A375 (cell line): ENCODE results near the gene AQP10. TPM values are rescaled to one million over a fixed set of nuclear protein-coding genes. Genes with fewer than 3 reads are reported as not detected.

Experiments used
- small RNA-seq: library from RNA; depleted of rRNA; stranded (forward); fragments of <200 nt; gene quantifications from one replicate; pipeline ENCODE3, GENCODE V24; 2014
- total RNA-seq: library from RNA; depleted of rRNA; stranded (reverse); fragments of >200 nt; shearing (Covaris generic); gene quantifications from 2 replicates; pipeline ENCODE4 v1.2.3, GENCODE V29; 2014; rRNA removed

Gene AQP10
- not detected in 2 replicates for total RNA-seq

GRCh38 chr1:154320882-154321608 lies at the start of gene AQP10:
Gene AQP10 (plus strand): TSS chr1:154321093. CDS start chr1:154321156, 63 bp downstream.

GRCh38 chr1:154272217-154272998 lies 48.5 kb upstream of the AQP10 start, which contains the start of gene HAX1:
Gene HAX1 (plus strand): TSS chr1:154272629. CDS start chr1:154272724, 95 bp downstream.

GRCh38 chr1:154324669-154325582 lies 4.0 kb downstream of the AQP10 start, which contains the start of gene ATP8B2:
Gene ATP8B2 (plus strand): TSS chr1:154325525. CDS start chr1:154328142, 2,617 bp downstream.

Small RNA genes lying within 50 kb of the gene (small RNA-seq; reads per million reads assigned to genes)
- 0.54 reads per million, percentile 29 among the genes with 10 or more reads in this experiment for gene RF00273
- gene RNU6-121P, result not detected
- gene RNU6-239P, result not detected
- gene RNU7-57P, result not detected

Other genes starting within 250 kb of the AQP10 start
- 0.08 TPM in 1 of 2 replicates, not detected in the other for gene NUP210L, start 166.0 kb upstream of the AQP10 start, total RNA-seq
- 590 and 822 TPM in 2 replicates for gene TPM3, start 129.0 kb upstream of the AQP10 start, total RNA-seq
- not detected in 2 replicates for gene CFAP141, start 114.8 kb upstream of the AQP10 start, total RNA-seq
- 170 and 193 TPM in 2 replicates for gene UBAP2L, start 100.1 kb upstream of the AQP10 start, total RNA-seq
- gene HAX1, start 48.5 kb upstream of the AQP10 start, total RNA-seq, result 318 and 380 TPM in 2 replicates
- gene ATP8B2, start 4.4 kb downstream of the AQP10 start, total RNA-seq, result 92.2 and 105 TPM in 2 replicates
- gene IL6R, start 84.2 kb downstream of the AQP10 start, total RNA-seq, result 7.3 and 11.6 TPM in 2 replicates
- not detected in 2 replicates for gene TDRD10, start 181.1 kb downstream of the AQP10 start, total RNA-seq
- 0.08 and 0.11 TPM in 2 replicates for gene SHE, start 181.3 kb downstream of the AQP10 start, total RNA-seq
- 76.5 and 84.1 TPM in 2 replicates for gene UBE2Q1, start 237.6 kb downstream of the AQP10 start, total RNA-seq
- gene CHRNB2, start 246.7 kb downstream of the AQP10 start, total RNA-seq, result 0.37 and 1.7 TPM in 2 replicates